WI38 (cell line): ENCODE data around the gene LRRC28.

Source experiments
- H3K4me3 ChIP-seq: 2 replicates; pipeline ENCODE4 v1.5.1; 2011; ENCODE audit warnings: low read depth, mild to moderate bottlenecking, control low read depth, low read length
- TF ChIP-seq, protein P1 (sequence below): IDR thresholded peaks from 2 replicates; pipeline ENCODE4 v1.5.1; 2012; ENCODE audit warnings: low read depth, mild to moderate bottlenecking, control low read depth, low read length

LRRC28 gene

DNA sequence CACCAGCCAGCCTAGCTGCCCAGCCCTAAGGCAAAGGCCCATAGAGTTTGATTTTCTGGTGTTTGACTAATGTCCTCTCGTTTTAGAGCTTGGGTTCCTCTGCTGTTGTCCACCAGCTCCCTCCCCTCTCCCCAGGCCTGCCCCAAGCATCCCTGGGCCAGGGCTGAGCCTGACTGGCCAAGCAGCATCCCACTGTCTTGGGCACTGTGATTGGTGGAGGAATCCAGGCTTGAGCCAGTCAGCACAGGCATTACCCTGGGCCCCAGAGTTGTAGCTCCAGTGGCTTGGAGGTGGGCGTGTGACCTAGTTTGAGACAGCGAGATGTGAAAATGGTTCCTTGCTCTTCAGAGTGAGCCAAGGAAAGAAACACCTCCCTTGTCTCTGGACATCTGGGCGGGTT, 159.2 kb downstream of the LRRC28 start:
- no peak overlapping the region for H3K4me3 ChIP-seq
- TF ChIP-seq, protein P1, sequence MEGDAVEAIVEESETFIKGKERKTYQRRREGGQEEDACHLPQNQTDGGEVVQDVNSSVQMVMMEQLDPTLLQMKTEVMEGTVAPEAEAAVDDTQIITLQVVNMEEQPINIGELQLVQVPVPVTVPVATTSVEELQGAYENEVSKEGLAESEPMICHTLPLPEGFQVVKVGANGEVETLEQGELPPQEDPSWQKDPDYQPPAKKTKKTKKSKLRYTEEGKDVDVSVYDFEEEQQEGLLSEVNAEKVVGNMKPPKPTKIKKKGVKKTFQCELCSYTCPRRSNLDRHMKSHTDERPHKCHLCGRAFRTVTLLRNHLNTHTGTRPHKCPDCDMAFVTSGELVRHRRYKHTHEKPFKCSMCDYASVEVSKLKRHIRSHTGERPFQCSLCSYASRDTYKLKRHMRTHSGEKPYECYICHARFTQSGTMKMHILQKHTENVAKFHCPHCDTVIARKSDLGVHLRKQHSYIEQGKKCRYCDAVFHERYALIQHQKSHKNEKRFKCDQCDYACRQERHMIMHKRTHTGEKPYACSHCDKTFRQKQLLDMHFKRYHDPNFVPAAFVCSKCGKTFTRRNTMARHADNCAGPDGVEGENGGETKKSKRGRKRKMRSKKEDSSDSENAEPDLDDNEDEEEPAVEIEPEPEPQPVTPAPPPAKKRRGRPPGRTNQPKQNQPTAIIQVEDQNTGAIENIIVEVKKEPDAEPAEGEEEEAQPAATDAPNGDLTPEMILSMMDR: no peak

DNA sequence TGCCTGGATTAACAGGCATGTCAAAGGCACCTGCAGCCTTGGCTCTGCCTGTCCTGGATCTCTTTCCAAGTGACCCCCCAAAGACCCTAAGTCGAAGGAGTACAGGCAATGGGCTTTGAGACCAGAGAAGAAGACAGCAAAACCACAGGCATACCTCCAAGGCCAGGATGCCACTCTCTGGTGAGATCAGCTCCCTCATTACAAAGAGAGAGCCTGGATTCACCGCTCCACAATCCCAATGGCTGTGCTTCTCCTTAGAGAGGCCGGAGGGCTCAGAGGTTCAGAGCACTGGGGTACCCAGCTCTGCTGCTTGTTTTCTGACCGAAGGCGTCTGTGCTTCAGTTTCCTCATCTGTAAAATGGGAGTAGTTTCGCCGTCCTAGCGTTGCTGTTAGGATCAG, 160.0 kb downstream of the LRRC28 start:
- TF ChIP-seq, protein P1: no peak
- no peak overlapping the region for H3K4me3 ChIP-seq

DNA sequence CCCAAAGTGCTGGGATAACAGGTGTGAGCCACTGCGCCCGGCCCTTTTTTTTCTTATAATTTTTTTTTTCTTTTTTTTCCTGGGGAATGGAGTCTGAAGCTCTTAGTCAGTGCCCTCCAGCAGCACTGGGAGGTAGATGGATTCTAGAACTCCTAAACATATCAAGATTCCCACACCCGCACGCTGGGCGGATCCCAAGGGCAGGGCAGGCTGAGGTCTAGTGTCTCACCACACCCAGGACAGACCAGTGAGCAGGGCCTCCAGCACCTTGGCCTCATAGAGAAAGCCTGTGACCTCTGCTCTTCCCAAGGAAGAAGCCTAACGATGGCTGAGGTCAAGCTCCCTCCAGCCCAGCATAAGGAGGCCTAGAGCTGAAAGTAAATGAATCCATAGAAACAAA, 160.8 kb downstream of the LRRC28 start:
- TF ChIP-seq, protein P1: no peak
- H3K4me3 ChIP-seq: no peak overlapping the region

DNA sequence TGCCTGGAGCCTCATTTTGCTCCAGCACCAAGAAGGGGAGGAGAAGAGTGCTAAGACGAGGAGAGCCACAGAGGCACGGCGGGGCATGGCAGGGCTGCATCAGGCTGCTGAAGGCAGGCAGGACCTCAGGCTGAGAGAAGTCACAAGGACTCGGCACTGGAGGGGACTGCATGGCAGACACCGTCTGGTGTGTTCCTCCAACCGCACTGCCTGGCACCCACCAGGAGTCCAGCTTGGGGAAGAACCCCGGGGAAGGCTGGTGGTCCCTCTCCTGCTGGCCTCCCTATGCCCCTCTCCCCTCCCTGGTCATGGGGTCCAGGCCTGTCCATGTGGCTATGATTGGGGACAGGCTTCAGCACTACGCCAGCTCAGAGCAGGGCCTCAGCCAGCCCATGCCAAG, 161.3 kb downstream of the LRRC28 start:
- TF ChIP-seq, protein P1: no peak
- H3K4me3 ChIP-seq: no peak overlapping the region

DNA sequence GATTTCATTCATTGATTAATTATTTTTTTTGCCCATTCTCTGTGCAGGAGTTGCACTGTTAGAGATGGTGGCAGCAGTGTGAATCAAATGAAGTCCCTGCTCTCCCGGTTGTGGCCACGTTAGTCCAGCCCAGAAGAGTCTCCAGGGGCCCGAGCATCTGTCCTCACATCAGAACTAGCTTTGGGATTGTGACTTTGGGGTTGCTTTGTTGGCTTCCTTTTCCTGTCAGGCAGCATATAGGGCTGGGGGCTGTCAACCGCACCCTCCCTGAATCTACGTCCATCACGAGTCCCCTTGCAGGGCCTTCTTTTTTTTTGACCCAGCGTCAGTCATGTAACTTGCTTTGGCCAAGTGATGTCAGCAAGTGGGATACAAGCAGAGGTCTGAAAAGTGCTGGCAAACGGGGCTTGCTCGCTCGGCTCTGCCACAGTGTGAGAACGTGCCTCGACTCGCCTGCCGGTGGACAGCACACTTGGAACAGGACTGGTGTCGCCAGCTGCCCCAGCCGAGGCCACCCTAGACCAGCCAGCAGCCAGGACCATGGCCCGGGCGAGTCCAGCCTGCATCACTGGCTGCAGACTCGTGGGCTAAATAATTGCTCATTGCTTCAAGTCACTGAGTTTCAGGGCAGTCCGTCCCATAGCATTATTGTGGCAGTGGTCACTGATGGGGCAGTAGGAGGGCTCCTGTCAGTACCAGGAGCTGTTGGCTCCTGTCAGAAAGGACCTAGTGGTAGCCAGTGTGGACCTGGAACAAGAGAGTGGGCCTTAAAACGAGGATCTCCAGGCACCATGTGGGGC, 162.9 kb downstream of the LRRC28 start:
- no peak overlapping the region for H3K4me3 ChIP-seq
- TF ChIP-seq, protein P1: no peak

DNA sequence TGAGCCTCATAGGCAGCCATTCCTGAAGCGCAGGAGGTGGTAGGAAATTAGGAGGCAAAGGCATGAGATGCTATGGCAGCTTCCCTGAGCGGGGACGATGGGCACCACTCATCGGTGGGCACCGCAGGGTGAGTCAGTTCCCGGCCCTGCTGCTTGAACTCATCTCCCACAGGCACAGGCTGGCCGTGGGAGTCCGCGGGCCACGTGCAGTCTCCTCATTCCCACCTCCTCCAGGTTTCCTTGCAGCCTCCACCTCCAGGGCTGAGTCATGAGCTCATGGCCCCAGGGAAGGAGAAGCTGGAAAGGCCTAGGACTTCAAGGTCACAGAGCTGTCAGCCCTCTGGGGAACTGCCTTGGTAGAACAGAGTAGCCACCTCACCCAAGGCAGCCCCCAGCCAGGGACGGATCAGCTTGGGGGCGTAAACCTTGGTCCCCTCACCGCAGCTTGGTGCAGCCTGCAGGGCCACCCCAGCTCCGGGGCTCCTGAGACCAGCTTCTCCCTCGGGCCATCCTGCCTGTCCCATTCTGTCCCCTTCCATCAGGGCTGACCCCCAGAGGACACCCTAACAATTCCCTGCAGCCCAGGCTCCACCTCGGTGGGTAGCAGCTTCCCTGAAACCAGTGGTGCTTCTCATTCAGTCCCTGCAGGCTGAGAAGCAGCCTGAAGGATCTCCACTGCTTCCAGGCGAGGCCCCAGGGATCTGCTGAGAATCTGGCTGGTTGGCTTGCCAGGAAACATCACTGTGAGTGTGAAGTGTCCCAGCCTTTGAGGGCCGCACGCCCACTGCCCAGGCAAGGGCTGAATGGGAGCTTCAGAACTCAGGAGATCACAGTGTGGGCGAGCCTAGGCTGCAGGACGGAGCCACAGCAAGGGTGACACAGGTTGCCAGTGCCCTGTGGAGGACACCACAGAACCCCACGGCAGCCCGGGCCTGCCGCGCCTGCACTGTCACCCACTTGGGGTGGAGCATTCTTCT, 163.8 kb downstream of the LRRC28 start:
- TF ChIP-seq, protein P1: no peak
- H3K4me3 ChIP-seq: no peak overlapping the region
